ENCODE measurements around the gene ITGA5. TPM values are rescaled to one million over a fixed set of nuclear protein-coding genes. Genes with fewer than 3 reads are reported as not detected.

ITGA5 gene
- total and polyA plus RNA-seq, 2 experiments from 2014 or later: 402 to 496 TPM

GRCh38 chr12:54401119-54401518, 17.9 kb downstream of the ITGA5 start:
- no peak overlapping the region for H3K4me3 ChIP-seq
- no peak for DNase-seq
- H3K27me3 ChIP-seq (replicated peaks; ENCODE audit: insufficient read depth): no peaks in the 10 kb centered on the region
- no peaks in the 10 kb centered on the region for H3K9me3 ChIP-seq (ENCODE audit: low read depth)
- TF ChIP-seq EZH2 (IDR thresholded peaks at IDR 0.05; ENCODE audit: insufficient read depth, poor library complexity, severe bottlenecking) (no peak), EZH2phosphoT487 (IDR thresholded peaks at IDR 0.05; ENCODE audit: insufficient read depth, low read depth) (no peak)
- no peak overlapping the region for H3K9ac ChIP-seq
- 0 out of 2 replicates have a peak overlapping the region, but pooled peaks have one; percentile 10 for H3K27ac ChIP-seq
- H3K9me2 ChIP-seq (ENCODE audit: insufficient read depth): no peaks in the 10 kb centered on the region
- H4K20me1 ChIP-seq (ENCODE audit: insufficient read depth): no peaks in the 10 kb centered on the region
- in situ Hi-C loops (cut with MboI): no loop called here
- H3K36me3 ChIP-seq (ENCODE audit: low read depth): peaks cover 94% of the 10 kb centered on the region
- no peak overlapping the region for H2AFZ ChIP-seq
- H3K4me2 ChIP-seq (ENCODE audit: unreplicated experiment): no peak overlapping the region
- no peaks in the 10 kb centered on the region for H3K4me1 ChIP-seq (ENCODE audit: insufficient read depth)
- peaks cover 90% of the 10 kb centered on the region for H3F3A ChIP-seq (ENCODE audit: insufficient read depth)
- WGBS, 2 experiments (ENCODE audit: low coverage in 1 of 2, low lambda C conversion rate in 2 of 2, missing lambda C conversion rate in 2 of 2): 97 to 100% methylated on average over 2 of the region's 2 CpGs
- H3K79me2 ChIP-seq (ENCODE audit: insufficient read depth): peaks cover 30% of the 10 kb centered on the region

GRCh38 chr12:54398995-54399793, 19.9 kb downstream of the ITGA5 start:
- Histone ChIP-seq H3K9me2 (ENCODE audit: insufficient read depth) (no peaks in the 10 kb centered on the region), H3K36me3 (ENCODE audit: low read depth) (peaks cover 91% of the 10 kb centered on the region), H3K4me3 (no peak overlapping the region), H3K9me3 (ENCODE audit: low read depth) (no peaks in the 10 kb centered on the region), H3K27ac (peak overlapping the region; percentile 3; the same call in 1 of the 2 replicates), H4K20me1 (ENCODE audit: insufficient read depth) (no peaks in the 10 kb centered on the region), H3K4me2 (ENCODE audit: unreplicated experiment) (no peak overlapping the region), H3K4me1 (ENCODE audit: insufficient read depth) (no peaks in the 10 kb centered on the region), H3K9ac (no peak overlapping the region), H3K79me2 (ENCODE audit: insufficient read depth) (peaks cover 14% of the 10 kb centered on the region), H3F3A (ENCODE audit: insufficient read depth) (peaks cover 91% of the 10 kb centered on the region), H3K27me3 (replicated peaks; ENCODE audit: insufficient read depth) (no peaks in the 10 kb centered on the region), H2AFZ (no peak overlapping the region)
- no peak for TF ChIP-seq EZH2phosphoT487 (IDR thresholded peaks at IDR 0.05; ENCODE audit: insufficient read depth, low read depth)
- DNase-seq: peak; percentile 81
- WGBS, 2 experiments (ENCODE audit: low coverage in 1 of 2, low lambda C conversion rate in 2 of 2, missing lambda C conversion rate in 2 of 2): 58 to 66% methylated on average over 7 to 8 of the region's 8 CpGs
- in situ Hi-C loops (cut with MboI): no loop called here

- TF ChIP-seq EZH2 (IDR thresholded peaks at IDR 0.05; ENCODE audit: insufficient read depth, poor library complexity, severe bottlenecking): no peak
- no peak for TF ChIP-seq EZH2phosphoT487 (IDR thresholded peaks at IDR 0.05; ENCODE audit: insufficient read depth, low read depth)
- 94 to 100% methylated on average over 2 of the region's 2 CpGs for WGBS, 2 experiments (ENCODE audit: low coverage in 1 of 2, low lambda C conversion rate in 2 of 2, missing lambda C conversion rate in 2 of 2)
- H3K27me3 ChIP-seq (replicated peaks; ENCODE audit: insufficient read depth): no peaks in the 10 kb centered on the region
- peaks cover 89% of the 10 kb centered on the region for H3K36me3 ChIP-seq (ENCODE audit: low read depth)
- in situ Hi-C loops (cut with MboI): no loop called here
- H3K9me3 ChIP-seq (ENCODE audit: low read depth): no peaks in the 10 kb centered on the region
- no peaks in the 10 kb centered on the region for H3K4me1 ChIP-seq (ENCODE audit: insufficient read depth)
- H3K4me3 ChIP-seq: no peak overlapping the region
- no peak overlapping the region for H3K4me2 ChIP-seq (ENCODE audit: unreplicated experiment)
- peaks cover 7% of the 10 kb centered on the region for H3K79me2 ChIP-seq (ENCODE audit: insufficient read depth)
- no peak for DNase-seq
- no peak overlapping the region for H3K9ac ChIP-seq
- H3K9me2 ChIP-seq (ENCODE audit: insufficient read depth): no peaks in the 10 kb centered on the region
- H2AFZ ChIP-seq: no peak overlapping the region
- peaks cover 91% of the 10 kb centered on the region for H3F3A ChIP-seq (ENCODE audit: insufficient read depth)
- no peak overlapping the region for H3K27ac ChIP-seq
- H4K20me1 ChIP-seq (ENCODE audit: insufficient read depth): no peaks in the 10 kb centered on the region
Measured at GRCh38 chr12:54398218-54398617, 20.8 kb downstream of the ITGA5 start.

- TF ChIP-seq EZH2phosphoT487 (IDR thresholded peaks at IDR 0.05; ENCODE audit: insufficient read depth, low read depth) (no peak), EZH2 (IDR thresholded peaks at IDR 0.05; ENCODE audit: insufficient read depth, poor library complexity, severe bottlenecking) (no peak)
- no peaks in the 10 kb centered on the region for H3K9me3 ChIP-seq (ENCODE audit: low read depth)
- H3K4me1 ChIP-seq (ENCODE audit: insufficient read depth): no peaks in the 10 kb centered on the region
- H3K27me3 ChIP-seq (replicated peaks; ENCODE audit: insufficient read depth): no peaks in the 10 kb centered on the region
- H3K4me3 ChIP-seq: no peak overlapping the region
- H3K9me2 ChIP-seq (ENCODE audit: insufficient read depth): no peaks in the 10 kb centered on the region
- 63 to 83% methylated on average over 1 of the region's 1 CpG for WGBS, 2 experiments (ENCODE audit: low coverage in 1 of 2, low lambda C conversion rate in 2 of 2, missing lambda C conversion rate in 2 of 2)
- peaks cover 7% of the 10 kb centered on the region for H3K79me2 ChIP-seq (ENCODE audit: insufficient read depth)
- no peak for DNase-seq
- no peak overlapping the region for H3K4me2 ChIP-seq (ENCODE audit: unreplicated experiment)
- H2AFZ ChIP-seq: no peak overlapping the region
- H3F3A ChIP-seq (ENCODE audit: insufficient read depth): peaks cover 91% of the 10 kb centered on the region
- in situ Hi-C loops (cut with MboI): no loop called here
- no peaks in the 10 kb centered on the region for H4K20me1 ChIP-seq (ENCODE audit: insufficient read depth)
- peaks cover 80% of the 10 kb centered on the region for H3K36me3 ChIP-seq (ENCODE audit: low read depth)
- H3K9ac ChIP-seq: no peak overlapping the region
- no peak overlapping the region for H3K27ac ChIP-seq
Measured at GRCh38 chr12:54397157-54397556, 21.9 kb downstream of the ITGA5 start.
